ENCODE data around the gene FERD3L.

- no peak for TF ChIP-seq CTCF (IDR thresholded peaks at IDR 0.05; ENCODE audit: insufficient read depth, low read depth, low read length)
- peak; percentile 47 for TF ChIP-seq EZH2 (IDR thresholded peaks at IDR 0.05; ENCODE audit: insufficient read depth, low read length)
These were observed 38.8 kb downstream of the FERD3L start for GRCh38 chr7:19106241-19107080.

Measured in astrocyte (in vitro differentiated cells and primary cell).